DMS153 treated with DMSO at 0.1 percent for 48 hours (cell line): ENCODE data around the gene VMP1.

Experiments used
- DNase-seq: peaks from one replicate; lab custom pipeline; 2025; ENCODE audit not compliant: unreplicated experiment; lab: John Stamatoyannopoulos, UW

VMP1 gene

GRCh38 chr17:59707149-59707970 lies at the start of gene VMP1, which contains the start of gene PTRH2:
Gene VMP1 (plus strand): TSS chr17:59707654. CDS start chr17:59731447, 23,793 bp downstream.
Gene PTRH2 (minus strand): TSS chr17:59707430. CDS start chr17:59697978, 9,452 bp downstream.
- DNase-seq = peak; percentile 97

- no peak for DNase-seq
Measured at GRCh38 chr17:59666235-59666634, 41.2 kb upstream of the VMP1 start.

GRCh38 chr17:59668816-59669215 lies 38.6 kb upstream of the VMP1 start:
- DNase-seq = no peak

- no peak for DNase-seq
Measured at GRCh38 chr17:59669411-59669810, 38.0 kb upstream of the VMP1 start.

- DNase-seq = no peak
Measured at GRCh38 chr17:59669944-59670343, 37.5 kb upstream of the VMP1 start.

- no peak for DNase-seq
Measured at GRCh38 chr17:59671386-59671785, 36.1 kb upstream of the VMP1 start.

- no peak for DNase-seq
Measured at GRCh38 chr17:59675231-59675630, 32.2 kb upstream of the VMP1 start.

- no peak for DNase-seq
Measured at GRCh38 chr17:59676716-59677115, 30.7 kb upstream of the VMP1 start.

GRCh38 chr17:59678918-59679317 lies 28.5 kb upstream of the VMP1 start:
- no peak for DNase-seq

- DNase-seq = no peak
Measured at GRCh38 chr17:59680314-59680713, 27.1 kb upstream of the VMP1 start.

GRCh38 chr17:59683283-59683682 lies 24.2 kb upstream of the VMP1 start:
- no peak for DNase-seq

- DNase-seq = no peak
Measured at GRCh38 chr17:59684967-59685366, 22.5 kb upstream of the VMP1 start.

- DNase-seq = no peak
Measured at GRCh38 chr17:59688008-59688407, 19.4 kb upstream of the VMP1 start.

GRCh38 chr17:59688496-59688895 lies 19.0 kb upstream of the VMP1 start:
- DNase-seq = no peak

- no peak for DNase-seq
Measured at GRCh38 chr17:59693582-59693981, 13.9 kb upstream of the VMP1 start.

GRCh38 chr17:59694344-59694743 lies 13.1 kb upstream of the VMP1 start:
- DNase-seq = no peak

- no peak for DNase-seq
Measured at GRCh38 chr17:59695945-59696681, 11.3 kb upstream of the VMP1 start.

GRCh38 chr17:59696682-59697277 lies 10.7 kb upstream of the VMP1 start:
- no peak for DNase-seq

- DNase-seq = no peak
Measured at GRCh38 chr17:59698143-59698542, 9.3 kb upstream of the VMP1 start.

- DNase-seq = no peak
Measured at GRCh38 chr17:59699218-59699617, 8.2 kb upstream of the VMP1 start.

GRCh38 chr17:59699786-59700185 lies 7.7 kb upstream of the VMP1 start:
- no peak for DNase-seq

GRCh38 chr17:59702304-59702703 lies 5.2 kb upstream of the VMP1 start:
- DNase-seq = no peak
